OCI-LY1 (cell line): ENCODE results near the gene KIF16B.
A peak's percentile ranks its signal among the peaks of the same experiment; 100 is the strongest.

ENCODE experiments used
- H2AFZ ChIP-seq: fragments of 200-600 bp; sonication (generic), shearing (Covaris generic); 2 replicates; pipeline ENCODE4 v1.6.0; 2014; ENCODE audit warnings: antibody characterized with exemption, mild to moderate bottlenecking, low read length
- H3F3A ChIP-seq: fragments of 200-600 bp; sonication (generic), shearing (Covaris generic); 2 replicates; pipeline ENCODE4 v1.6.0; 2014; ENCODE audit warnings: mild to moderate bottlenecking, antibody characterized with exemption, low read length, moderate library complexity; ENCODE audit not compliant: insufficient read depth
- H3K27ac ChIP-seq: fragments of 200-600 bp; sonication (generic); 2 replicates; pipeline ENCODE4 v1.5.1; 2014; ENCODE audit warnings: low read length, mixed run types, mild to moderate bottlenecking, low read depth; ENCODE audit not compliant: poor library complexity, severe bottlenecking
- H3K27me3 ChIP-seq: fragments of 200-600 bp; sonication (generic); 2 replicates; pipeline ENCODE4 v1.6.0; 2014; ENCODE audit warnings: antibody characterized with exemption, mild to moderate bottlenecking, low read length, moderate library complexity; ENCODE audit not compliant: insufficient read depth
- H3K36me3 ChIP-seq: fragments of 200-600 bp; sonication (generic); 2 replicates; pipeline ENCODE4 v1.6.1; 2014; ENCODE audit warnings: mild to moderate bottlenecking, antibody characterized with exemption, low read length, moderate library complexity, mixed read lengths; ENCODE audit not compliant: insufficient read depth
- H3K4me1 ChIP-seq: fragments of 200-600 bp; sonication (generic); 2 replicates; pipeline ENCODE4 v1.5.1; 2014; ENCODE audit warnings: mild to moderate bottlenecking, low read length, moderate library complexity; ENCODE audit not compliant: insufficient read depth, severe bottlenecking
- H3K4me2 ChIP-seq: fragments of 200-600 bp; sonication (generic), shearing (Covaris generic); 2 replicates; pipeline ENCODE4 v1.6.1; 2014; ENCODE audit warnings: low read length
- H3K4me3 ChIP-seq: fragments of 200-600 bp; sonication (generic); 2 replicates; pipeline ENCODE4 v1.5.1; 2014; ENCODE audit warnings: low read length, low read depth, mild to moderate bottlenecking, mixed read lengths; ENCODE audit not compliant: poor library complexity, severe bottlenecking
- H3K79me2 ChIP-seq: fragments of 200-600 bp; shearing (Covaris generic); 2 replicates; pipeline ENCODE4 v1.6.1; 2016; ENCODE audit warnings: mixed run types, low read length, mixed read lengths; ENCODE audit not compliant: insufficient read depth
- H3K9ac ChIP-seq: fragments of 200-600 bp; sonication (generic), shearing (Covaris generic); 2 replicates; pipeline ENCODE4 v1.6.1; 2014; ENCODE audit warnings: mild to moderate bottlenecking, low read length, mixed read lengths
- H3K9me2 ChIP-seq: fragments of 200-600 bp; sonication (generic), shearing (Covaris generic); 2 replicates; pipeline ENCODE4 v1.6.1; 2014; ENCODE audit warnings: low read depth, mild to moderate bottlenecking, low read length, mixed read lengths
- H3K9me3 ChIP-seq: fragments of 200-600 bp; shearing (Covaris generic); 2 replicates; pipeline ENCODE4 v1.6.1; 2014; ENCODE audit warnings: low read length, mixed read lengths
- H4K20me1 ChIP-seq: fragments of 200-600 bp; sonication (generic), shearing (Covaris generic); 2 replicates; pipeline ENCODE4 v1.6.0; 2016; ENCODE audit warnings: mild to moderate bottlenecking, low read length; ENCODE audit not compliant: insufficient read depth
- EZH2 ChIP-seq: fragments of 200-600 bp; sonication (generic), shearing (Covaris generic); IDR thresholded peaks from 2 replicates; pipeline ENCODE4 v1.8.0; 2017; ENCODE audit warnings: borderline replicate concordance, mixed run types, mild to moderate bottlenecking, antibody characterized with exemption, low read length, moderate library complexity, mixed read lengths
- TF ChIP-seq, protein P1 (sequence below): fragments of 200-600 bp; sonication (generic), shearing (Covaris generic); IDR thresholded peaks from 2 replicates; pipeline ENCODE4 v1.5.1; 2017; ENCODE audit warnings: mild to moderate bottlenecking, antibody characterized with exemption, low read length, moderate library complexity, mixed read lengths

The KIF16B gene

DNA sequence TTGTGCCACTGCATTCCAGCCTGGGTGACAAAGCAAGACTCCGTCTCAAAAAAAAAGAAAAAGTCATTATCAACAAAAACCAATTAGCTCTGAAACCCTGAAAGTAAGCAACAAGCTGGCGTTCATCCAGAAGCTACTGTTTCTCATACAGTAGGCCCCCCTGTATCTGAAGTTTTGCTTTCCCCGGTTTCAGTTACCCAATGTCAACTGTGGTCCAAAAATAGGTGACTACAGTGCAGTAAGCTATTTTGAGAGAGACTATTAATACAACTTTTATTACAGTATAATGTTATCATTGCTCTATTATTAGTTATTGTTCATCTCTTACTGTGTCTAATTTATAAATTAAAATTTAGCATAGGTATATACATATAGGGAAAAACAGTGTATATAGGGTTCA, 135.1 kb downstream of the KIF16B start:
- Histone ChIP-seq H3K27me3 (no peaks in the 10 kb centered on the region), H3K9ac (no peak overlapping the region), H3K4me3 (no peak overlapping the region), H2AFZ (no peak overlapping the region), H3K27ac (no peak overlapping the region), H3K9me3 (no peaks in the 10 kb centered on the region), H4K20me1 (no peaks in the 10 kb centered on the region), H3K9me2 (no peaks in the 10 kb centered on the region), H3K4me2 (no peak overlapping the region), H3K79me2 (no peaks in the 10 kb centered on the region), H3F3A (no peaks in the 10 kb centered on the region), H3K4me1 (peaks cover 5% of the 10 kb centered on the region), H3K36me3 (no peaks in the 10 kb centered on the region)
- no peak for TF ChIP-seq EZH2
- TF ChIP-seq, protein P1, sequence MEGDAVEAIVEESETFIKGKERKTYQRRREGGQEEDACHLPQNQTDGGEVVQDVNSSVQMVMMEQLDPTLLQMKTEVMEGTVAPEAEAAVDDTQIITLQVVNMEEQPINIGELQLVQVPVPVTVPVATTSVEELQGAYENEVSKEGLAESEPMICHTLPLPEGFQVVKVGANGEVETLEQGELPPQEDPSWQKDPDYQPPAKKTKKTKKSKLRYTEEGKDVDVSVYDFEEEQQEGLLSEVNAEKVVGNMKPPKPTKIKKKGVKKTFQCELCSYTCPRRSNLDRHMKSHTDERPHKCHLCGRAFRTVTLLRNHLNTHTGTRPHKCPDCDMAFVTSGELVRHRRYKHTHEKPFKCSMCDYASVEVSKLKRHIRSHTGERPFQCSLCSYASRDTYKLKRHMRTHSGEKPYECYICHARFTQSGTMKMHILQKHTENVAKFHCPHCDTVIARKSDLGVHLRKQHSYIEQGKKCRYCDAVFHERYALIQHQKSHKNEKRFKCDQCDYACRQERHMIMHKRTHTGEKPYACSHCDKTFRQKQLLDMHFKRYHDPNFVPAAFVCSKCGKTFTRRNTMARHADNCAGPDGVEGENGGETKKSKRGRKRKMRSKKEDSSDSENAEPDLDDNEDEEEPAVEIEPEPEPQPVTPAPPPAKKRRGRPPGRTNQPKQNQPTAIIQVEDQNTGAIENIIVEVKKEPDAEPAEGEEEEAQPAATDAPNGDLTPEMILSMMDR = no peak

DNA sequence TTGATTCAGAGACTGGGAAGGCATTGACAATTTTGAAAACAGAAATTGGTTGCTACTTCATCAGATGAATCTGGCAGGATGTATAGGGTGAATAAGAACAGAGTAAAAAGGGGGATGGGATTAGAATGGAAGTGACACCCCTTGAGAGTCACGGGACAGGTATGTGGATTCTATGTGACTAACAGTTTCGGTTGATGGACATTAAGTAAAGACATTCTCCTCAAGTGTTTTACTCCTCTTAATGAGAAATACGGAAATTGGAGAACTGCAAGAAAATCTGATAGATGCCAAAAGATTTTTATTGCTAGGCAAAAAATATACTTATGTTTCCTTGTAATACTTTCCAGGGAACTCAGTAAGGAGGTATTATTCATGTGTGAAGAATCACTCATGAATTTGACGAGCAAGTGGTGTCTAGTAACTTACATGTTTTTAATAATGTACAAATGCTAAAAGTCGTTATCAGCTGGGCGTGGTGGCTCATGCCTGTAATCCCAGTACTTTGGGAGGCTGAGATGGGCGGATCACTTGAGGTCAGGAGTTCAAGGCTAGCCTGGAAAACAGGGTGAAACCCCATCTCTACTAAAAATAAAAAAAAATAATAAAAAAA, 135.8 kb downstream of the KIF16B start:
- Histone ChIP-seq H2AFZ (no peak overlapping the region), H3K79me2 (no peaks in the 10 kb centered on the region), H3K9me2 (no peaks in the 10 kb centered on the region), H3K36me3 (no peaks in the 10 kb centered on the region), H3K9ac (no peak overlapping the region), H3F3A (no peaks in the 10 kb centered on the region), H3K27ac (no peak overlapping the region), H3K4me1 (peaks cover 5% of the 10 kb centered on the region), H3K4me2 (no peak overlapping the region), H3K9me3 (no peaks in the 10 kb centered on the region), H4K20me1 (no peaks in the 10 kb centered on the region), H3K27me3 (no peaks in the 10 kb centered on the region), H3K4me3 (no peak overlapping the region)
- TF ChIP-seq, protein P1 = no peak

DNA sequence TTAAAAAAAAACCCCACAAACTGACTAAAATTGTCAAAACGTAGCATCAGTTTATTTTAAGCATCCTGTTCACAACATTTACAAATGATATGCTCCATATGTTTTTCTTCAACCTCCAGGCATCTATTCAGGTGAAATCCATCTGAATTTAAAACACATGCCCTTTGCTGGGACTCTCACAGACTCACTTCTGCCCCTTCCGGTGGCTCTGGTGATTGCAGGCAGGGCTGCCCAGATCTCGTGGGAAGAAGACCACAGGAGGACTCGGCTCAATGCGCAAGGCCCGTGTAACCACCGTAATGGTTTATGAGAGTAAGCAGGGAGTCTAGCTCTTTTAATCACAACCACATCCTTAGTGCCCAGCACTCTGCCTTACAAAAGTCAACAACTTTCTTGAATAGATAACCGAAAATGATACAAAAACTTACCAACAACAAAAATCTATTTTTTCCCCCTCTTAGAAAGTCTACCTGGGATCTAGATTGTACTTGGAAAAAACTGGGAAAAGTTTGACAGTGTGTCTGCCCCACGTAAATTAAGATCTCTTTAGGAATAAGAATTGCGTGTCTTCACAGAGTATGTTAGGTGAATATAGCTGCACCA, 139.1 kb downstream of the KIF16B start:
- Histone ChIP-seq H3K79me2 (no peaks in the 10 kb centered on the region), H3K27me3 (no peaks in the 10 kb centered on the region), H3K4me3 (no peak overlapping the region), H3K4me1 (peaks cover 5% of the 10 kb centered on the region), H4K20me1 (no peaks in the 10 kb centered on the region), H3K9me3 (no peaks in the 10 kb centered on the region), H3K9me2 (no peaks in the 10 kb centered on the region), H3K9ac (no peak overlapping the region), H2AFZ (no peak overlapping the region), H3K27ac (no peak overlapping the region), H3K36me3 (no peaks in the 10 kb centered on the region), H3K4me2 (peak overlapping the region; percentile 31; the same call in 1 of the 2 replicates), H3F3A (no peaks in the 10 kb centered on the region)
- TF ChIP-seq, protein P1 = peak; percentile 78
- TF ChIP-seq EZH2 = no peak
